Right ventricle myocardium inferior (tissue), 1 donor: ENCODE data around the gene POLR3G. TPM values are rescaled to one million over a fixed set of nuclear protein-coding genes. Genes with fewer than 3 reads are reported as not detected.

Experiments used
- ATAC-seq: fragments of 200-7000 bp; cut with Tn5 transposase; one replicate; pipeline ENCODE4 v1.9.1; 2020; ENCODE audit warnings: mild to moderate bottlenecking, moderate library complexity
- DNase-seq: peaks from one replicate; pipeline ENCODE4 v3.0.0; 2021; ENCODE audit errors: missing footprints
- intact Hi-C: fragments of 100-400 bp; cut with DNase I; formaldehyde crosslinking; loops from one replicate; pipeline ENCODE4 v1.11.0; 2022
- long read RNA-seq: library from polyadenylated mRNA; unstranded; transcript quantifications from one replicate; pipeline ENCODE4 v2.0.0, GENCODE V29; 2021
- total RNA-seq: library from RNA; stranded (reverse); fragmentation: NEBNext Ultra II Directional; extraction: Animal tissue kit (Norgen Biotek cat#: 25700); gene quantifications from one replicate; pipeline ENCODE4 v1.2.1, GENCODE V29; 2021
- donor health status: DM: no; HTN: yes; CAD: no; lungs with severe emphysema.

The POLR3G gene
- total RNA-seq = 0.68 TPM
- long read RNA-seq = 0 reads

- ATAC-seq (peak; percentile 98), DNase-seq (peak; percentile 94)
- intact Hi-C loops = loop anchor here (2.0 kb wide), 2 partner anchors 54 to 66 kb away; partner anchors contain the start of genes CETN3 and LYSMD3
Observed at GRCh38 chr5:90474235-90475107, at the start of gene POLR3G, which contains the start of gene MBLAC2. TSS of gene POLR3G (plus strand) at chr5:90474864. CDS start at chr5:90485568, 10,704 bp downstream. TSS of gene MBLAC2 (minus strand) at chr5:90474771. CDS start at chr5:90474292, 479 bp downstream.

GRCh38 chr5:90434116-90434714 is 40.4 kb upstream of the POLR3G start:
- DNase-seq (no peak), ATAC-seq (no peak)
- intact Hi-C loops = loop anchor here (10.0 kb wide), 1 partner anchor 171 kb away; no protein-coding TSS in a partner anchor

- ATAC-seq (no peak), DNase-seq (no peak)
- intact Hi-C loops = loop anchor here (10.0 kb wide), 1 partner anchor 167 kb away; no protein-coding TSS in a partner anchor
Observed at GRCh38 chr5:90437663-90438062, 37.0 kb upstream of the POLR3G start.

GRCh38 chr5:90438100-90438499 is 36.6 kb upstream of the POLR3G start:
- ATAC-seq (no peak), DNase-seq (no peak)
- intact Hi-C loops = loop anchor here (10.0 kb wide), 1 partner anchor 167 kb away; no protein-coding TSS in a partner anchor

- intact Hi-C loops = loop anchor here (1.0 kb wide), 1 partner anchor 89 kb away; the partner anchor contains the start of gene LYSMD3
- no peak for DNase-seq
Observed at GRCh38 chr5:90440644-90441043, 34.0 kb upstream of the POLR3G start.

GRCh38 chr5:90446961-90447360 is 27.7 kb upstream of the POLR3G start:
- no peak for ATAC-seq
- intact Hi-C loops = no loop called here
- DNase-seq = no peak

More at GRCh38 chr5:90440644-90441043, 34.0 kb upstream of the POLR3G start:
- no peak for ATAC-seq

- intact Hi-C loops = no loop called here
- no peak for DNase-seq
- no peak for ATAC-seq
Observed at GRCh38 chr5:90461288-90461687, 13.4 kb upstream of the POLR3G start.

GRCh38 chr5:90472783-90473395 is 1.8 kb upstream of the POLR3G start:
- intact Hi-C loops = no loop called here
- ATAC-seq (no peak), DNase-seq (no peak)

- ATAC-seq = peak; percentile 35
- intact Hi-C loops = loop anchor here (2.0 kb wide), 2 partner anchors 55 to 65 kb away; partner anchors contain the start of genes CETN3 and LYSMD3
- no peak for DNase-seq
Observed at GRCh38 chr5:90473396-90474234, 1.0 kb upstream of the POLR3G start.

- DNase-seq = no peak
- intact Hi-C loops = loop anchor here (2.0 kb wide), 2 partner anchors 53 to 67 kb away; partner anchors contain the start of genes CETN3 and LYSMD3
Observed at GRCh38 chr5:90475436-90475980, 844 bp downstream of the POLR3G start.

GRCh38 chr5:90476391-90476790 is 1.7 kb downstream of the POLR3G start:
- intact Hi-C loops = no loop called here
- no peak for DNase-seq
- no peak for ATAC-seq

More at GRCh38 chr5:90475436-90475980, 844 bp downstream of the POLR3G start:
- ATAC-seq = no peak

- DNase-seq = no peak
- ATAC-seq = no peak
- intact Hi-C loops = no loop called here
Observed at GRCh38 chr5:90477073-90477472, 2.4 kb downstream of the POLR3G start.

- ATAC-seq = no peak
- intact Hi-C loops = no loop called here
- DNase-seq = no peak
Observed at GRCh38 chr5:90477621-90478215, 3.1 kb downstream of the POLR3G start.

GRCh38 chr5:90479611-90480385 is 5.1 kb downstream of the POLR3G start:
- intact Hi-C loops = no loop called here

GRCh38 chr5:90480699-90481098 is 6.0 kb downstream of the POLR3G start:
- ATAC-seq (no peak), DNase-seq (no peak)
- intact Hi-C loops = no loop called here

More at GRCh38 chr5:90479611-90480385, 5.1 kb downstream of the POLR3G start:
- no peak for DNase-seq
- ATAC-seq = no peak

GRCh38 chr5:90483206-90483605 is 8.5 kb downstream of the POLR3G start:
- DNase-seq (no peak), ATAC-seq (no peak)
- intact Hi-C loops = no loop called here

GRCh38 chr5:90484540-90484939 is 9.9 kb downstream of the POLR3G start:
- ATAC-seq = no peak
- intact Hi-C loops = no loop called here

More at GRCh38 chr5:90484540-90484939, 9.9 kb downstream of the POLR3G start:
- DNase-seq = no peak
